ENCODE data around the gene CMC1.

CMC1 gene

GRCh38 chr3:28308196-28308595 lies 66.8 kb downstream of the CMC1 start:
- DNase-seq = no peak

GRCh38 chr3:28315711-28316110 lies 74.3 kb downstream of the CMC1 start:
- DNase-seq = no peak

- no peak for DNase-seq
Observed at GRCh38 chr3:28316226-28316625, 74.8 kb downstream of the CMC1 start.

- no peak for DNase-seq
Observed at GRCh38 chr3:28317438-28318022, 76.1 kb downstream of the CMC1 start.

GRCh38 chr3:28320981-28321380 lies 79.6 kb downstream of the CMC1 start:
- DNase-seq = no peak

GRCh38 chr3:28322464-28322863 lies 81.0 kb downstream of the CMC1 start:
- no peak for DNase-seq

GRCh38 chr3:28326458-28326926 lies 85.1 kb downstream of the CMC1 start:
- DNase-seq = no peak

GRCh38 chr3:28328188-28329151 lies 87.1 kb downstream of the CMC1 start:
- no peak for DNase-seq

- no peak for DNase-seq
Observed at GRCh38 chr3:28334552-28334951, 93.1 kb downstream of the CMC1 start.

GRCh38 chr3:28335246-28335645 lies 93.8 kb downstream of the CMC1 start:
- DNase-seq = no peak

- no peak for DNase-seq
Observed at GRCh38 chr3:28337230-28337629, 95.8 kb downstream of the CMC1 start.

- DNase-seq = no peak
Observed at GRCh38 chr3:28343144-28343543, 101.7 kb downstream of the CMC1 start.

- no peak for DNase-seq
Observed at GRCh38 chr3:28345690-28346089, 104.3 kb downstream of the CMC1 start.

GRCh38 chr3:28347374-28348264 lies 106.2 kb downstream of the CMC1 start:
- DNase-seq = no peak

- DNase-seq = no peak
Observed at GRCh38 chr3:28348265-28348628, 106.8 kb downstream of the CMC1 start.

GRCh38 chr3:28348629-28349468 lies 107.4 kb downstream of the CMC1 start, which contains the start of the genes AZI2 and ZCWPW2:
Gene AZI2, minus strand, starts transcription at chr3:28348824. Its CDS starts 8,207 bp downstream, at chr3:28340617.
Gene ZCWPW2, plus strand, starts transcription at chr3:28348721. Its CDS starts 64,348 bp downstream, at chr3:28413069.
- DNase-seq = peak; percentile 82

- no peak for DNase-seq
Observed at GRCh38 chr3:28349469-28350000, 108.1 kb downstream of the CMC1 start.

All from cortex of kidney (tissue), 1 donor.